H9 (cell line): ENCODE measurements around the gene TGFBR2. TPM values are rescaled to one million over a fixed set of nuclear protein-coding genes. Genes with fewer than 3 reads are reported as not detected.

ENCODE experiments used
- DNase-seq: peaks from one replicate; pipeline ENCODE4 v3.0.0-alpha.2; 2017
- H2AFZ ChIP-seq: one replicate; pipeline ENCODE4 v1.6.1; 2013; ENCODE audit warnings: mild to moderate bottlenecking, low read length, control low read depth, moderate library complexity
- H2AK5ac ChIP-seq: 2 replicates; pipeline ENCODE4 v1.6.1; 2013; ENCODE audit warnings: low read length, control low read depth, mixed read lengths; ENCODE audit not compliant: insufficient read length
- H2BK120ac ChIP-seq: one replicate; pipeline ENCODE4 v1.6.1; 2013; ENCODE audit warnings: low read depth, mild to moderate bottlenecking, low read length, control low read depth, inconsistent platforms; ENCODE audit not compliant: poor library complexity, severe bottlenecking
- H2BK12ac ChIP-seq: 2 replicates; pipeline ENCODE4 v1.6.1; 2013; ENCODE audit warnings: low read length, control low read depth, mixed read lengths, low read depth; ENCODE audit not compliant: insufficient read length
- H2BK15ac ChIP-seq: 2 replicates; pipeline ENCODE4 v1.6.1; 2013; ENCODE audit warnings: low read depth, low read length, control low read depth
- H2BK20ac ChIP-seq: one replicate; pipeline ENCODE4 v1.6.1; 2013; ENCODE audit warnings: low read depth, mild to moderate bottlenecking, low read length, control low read depth, inconsistent platforms; ENCODE audit not compliant: poor library complexity, severe bottlenecking
- H2BK5ac ChIP-seq: 2 replicates; pipeline ENCODE4 v1.6.1; 2013; ENCODE audit warnings: low read length, control low read depth, mixed read lengths; ENCODE audit not compliant: insufficient read length
- H3K14ac ChIP-seq: 2 replicates; pipeline ENCODE4 v1.6.1; 2013; ENCODE audit warnings: low read length, control low read depth; ENCODE audit not compliant: insufficient read depth
- H3K18ac ChIP-seq: 2 replicates; pipeline ENCODE4 v1.6.1; 2013; ENCODE audit warnings: low read depth, mild to moderate bottlenecking, mixed read lengths, low read length, control low read depth; ENCODE audit not compliant: insufficient read length
- H3K23ac ChIP-seq: 2 replicates; pipeline ENCODE4 v1.6.1; 2013; ENCODE audit warnings: low read length, control low read depth, mixed read lengths, low read depth; ENCODE audit not compliant: insufficient read length
- H3K23me2 ChIP-seq: 2 replicates; pipeline ENCODE4 v1.6.1; 2013; ENCODE audit warnings: low read depth, mild to moderate bottlenecking, mixed read lengths, low read length, control low read depth; ENCODE audit not compliant: insufficient read length, poor library complexity, severe bottlenecking
- H3K27ac ChIP-seq: 2 replicates; pipeline ENCODE4 v1.5.1; 2013; ENCODE audit warnings: low read length, control low read depth, mixed read lengths, low read depth; ENCODE audit not compliant: insufficient read length
- H3K27me3 ChIP-seq: 2 replicates; pipeline ENCODE4 v1.6.1; 2013; ENCODE audit warnings: low read length, control low read depth, inconsistent platforms; ENCODE audit not compliant: insufficient read depth
- H3K4ac ChIP-seq: 2 replicates; pipeline ENCODE4 v1.6.1; 2013; ENCODE audit warnings: low read depth, mild to moderate bottlenecking, control low read depth, inconsistent platforms, low read length, moderate library complexity
- H3K4me1 ChIP-seq: 2 replicates; pipeline ENCODE4 v1.6.1; 2013; ENCODE audit warnings: low read length, control low read depth, inconsistent platforms; ENCODE audit not compliant: insufficient read depth
- H3K4me2 ChIP-seq: 2 replicates; pipeline ENCODE4 v1.6.1; 2013; ENCODE audit warnings: low read length, control low read depth, mixed read lengths; ENCODE audit not compliant: insufficient read length, insufficient read depth
- H3K56ac ChIP-seq: 2 replicates; pipeline ENCODE4 v1.6.1; 2013; ENCODE audit warnings: low read depth, mild to moderate bottlenecking, mixed read lengths, low read length, control low read depth; ENCODE audit not compliant: insufficient read length
- H3K79me1 ChIP-seq: 2 replicates; pipeline ENCODE4 v1.6.1; 2013; ENCODE audit warnings: low read depth, mild to moderate bottlenecking, moderate library complexity, low read length, control low read depth, inconsistent platforms; ENCODE audit not compliant: insufficient read depth, poor library complexity, severe bottlenecking
- H3K79me2 ChIP-seq: 2 replicates; pipeline ENCODE4 v1.6.1; 2013; ENCODE audit warnings: low read length, control low read depth, inconsistent platforms; ENCODE audit not compliant: insufficient read depth
- H3K9ac ChIP-seq: 2 replicates; pipeline ENCODE4 v1.6.1; 2013; ENCODE audit warnings: low read length, control low read depth, mixed read lengths; ENCODE audit not compliant: insufficient read length; ENCODE audit errors: extremely low read depth
- H3K9me3 ChIP-seq: one replicate; pipeline ENCODE4 v1.6.1; 2013; ENCODE audit warnings: low read depth, low read length, inconsistent platforms; ENCODE audit not compliant: control insufficient read depth
- H3T11ph ChIP-seq: one replicate; pipeline ENCODE4 v1.6.1; 2013; ENCODE audit warnings: mild to moderate bottlenecking, low read length, control low read depth, inconsistent platforms
- H4K20me1 ChIP-seq: one replicate; pipeline ENCODE4 v1.6.1; 2013; ENCODE audit not compliant: control insufficient read depth, insufficient read length, insufficient read depth
- H4K5ac ChIP-seq: 2 replicates; pipeline ENCODE4 v1.6.1; 2013; ENCODE audit warnings: low read depth, mild to moderate bottlenecking, mixed read lengths, low read length, control low read depth; ENCODE audit not compliant: insufficient read length
- H4K8ac ChIP-seq: replicated peaks from 2 replicates; pipeline ENCODE4 v1.6.1; 2013; ENCODE audit warnings: low read length, control low read depth, mixed read lengths, low read depth; ENCODE audit not compliant: insufficient read length
- H4K91ac ChIP-seq: 2 replicates; pipeline ENCODE4 v1.6.1; 2013; ENCODE audit warnings: low read depth, mild to moderate bottlenecking, moderate library complexity, mixed read lengths, low read length, control low read depth; ENCODE audit not compliant: insufficient read length
- H3K27ac Mint-ChIP-seq, 3 experiments: 2 replicates in 2 of 3; 3 replicates in 1 of 3; pipeline ENCODE4 v1.8.0; 2020 to 2021; ENCODE audit warnings: mixed read lengths in 3 of 3, mild to moderate bottlenecking in 1 of 3, moderate library complexity in 1 of 3
- H3K27me3 Mint-ChIP-seq: 2 replicates; pipeline ENCODE4 v1.8.0; 2021; ENCODE audit warnings: low read depth, mild to moderate bottlenecking, moderate library complexity, mixed read lengths
- H3K36me3 Mint-ChIP-seq, 3 experiments: 2 replicates in 2 of 3; 3 replicates in 1 of 3; pipeline ENCODE4 v1.8.0; 2020 to 2021; ENCODE audit warnings: low read depth in 3 of 3, mixed read lengths in 3 of 3; ENCODE audit not compliant: insufficient read depth in 1 of 3
- H3K4me1 Mint-ChIP-seq, 2 experiments: 2 replicates each; pipeline ENCODE4 v1.8.0; 2020; ENCODE audit warnings: mixed read lengths in 2 of 2
- H3K4me3 Mint-ChIP-seq, 2 experiments: 2 replicates in 1 of 2; 3 replicates in 1 of 2; pipeline ENCODE4 v1.8.0; 2020 to 2021; ENCODE audit warnings: mild to moderate bottlenecking in 2 of 2, mixed read lengths in 2 of 2, moderate library complexity in 1 of 2
- H3K9me3 Mint-ChIP-seq, 2 experiments: 2 replicates in 1 of 2; 3 replicates in 1 of 2; pipeline ENCODE4 v1.8.0; 2020; ENCODE audit warnings: mild to moderate bottlenecking in 2 of 2, mixed read lengths in 2 of 2, moderate library complexity in 1 of 2
- CTCF ChIP-seq: fragments of 200-600 bp; sonication (generic); conservative IDR thresholded peaks from 3 replicates; pipeline ENCODE4 v1.8.0; 2021; ENCODE audit warnings: antibody characterized with exemption, mild to moderate bottlenecking
- total RNA-seq: library from RNA; stranded (reverse); gene quantifications from 2 replicates; pipeline ENCODE4 v1.2.1, GENCODE V29; 2021

The TGFBR2 gene
- total RNA-seq, 1 experiment from 2014 or later: 10.6 TPM

- no peak overlapping the region for H3K4ac ChIP-seq
- Mint-ChIP-seq H3K4me1 (peaks cover 0 to 3% of the 10 kb centered on the region in 2 experiments; a peak in 1 of 4 replicates), H3K27me3 (no peaks in the 10 kb centered on the region), H3K4me3 (no peak overlapping the region), H3K9me3 (no peaks in the 10 kb centered on the region), H3K36me3 (no peaks in the 10 kb centered on the region), H3K27ac (no peak overlapping the region)
- no peak overlapping the region for H3K27ac ChIP-seq
- H2BK20ac ChIP-seq: no peak overlapping the region
- H3K18ac ChIP-seq: no peak overlapping the region
- H4K20me1 ChIP-seq: no peaks in the 10 kb centered on the region
- no peak overlapping the region for H3K4me2 ChIP-seq
- H2BK12ac ChIP-seq: no peak overlapping the region
- H3K79me2 ChIP-seq: no peaks in the 10 kb centered on the region
- no peaks in the 10 kb centered on the region for H3K79me1 ChIP-seq
- TF ChIP-seq CTCF: no peak
- H3K23me2 ChIP-seq: no peaks in the 10 kb centered on the region
- no peak overlapping the region for H4K91ac ChIP-seq
- H2BK5ac ChIP-seq: no peak overlapping the region
- H4K5ac ChIP-seq: no peak overlapping the region
- no peak overlapping the region for H3T11ph ChIP-seq
- H3K27me3 ChIP-seq: no peaks in the 10 kb centered on the region
- no peaks in the 10 kb centered on the region for H3K9me3 ChIP-seq
- no peak overlapping the region for H3K14ac ChIP-seq
- no peaks in the 10 kb centered on the region; the same call in 1 of the 2 replicates for H3K4me1 ChIP-seq
- no peak overlapping the region for H3K23ac ChIP-seq
- no peak overlapping the region for H4K8ac ChIP-seq
- H2AK5ac ChIP-seq: no peak overlapping the region
- no peak overlapping the region for H2BK15ac ChIP-seq
- H2BK120ac ChIP-seq: no peak overlapping the region
- no peak overlapping the region for H3K9ac ChIP-seq
- H3K56ac ChIP-seq: no peak overlapping the region
- no peak for DNase-seq
- H2AFZ ChIP-seq: no peak overlapping the region
Measured at GRCh38 chr3:30729936-30730335, 123.5 kb downstream of the TGFBR2 start.
